H9 (cell line): ENCODE results near the gene HOGA1. TPM values are rescaled to one million over a fixed set of nuclear protein-coding genes. Genes with fewer than 3 reads are reported as not detected.

Experiments
- DNase-seq: peaks from one replicate; pipeline ENCODE4 v3.0.0-alpha.2; 2017
- H2AFZ ChIP-seq: one replicate; pipeline ENCODE4 v1.6.1; 2013; ENCODE audit warnings: mild to moderate bottlenecking, low read length, control low read depth, moderate library complexity
- H2AK5ac ChIP-seq: 2 replicates; pipeline ENCODE4 v1.6.1; 2013; ENCODE audit warnings: low read length, control low read depth, mixed read lengths; ENCODE audit not compliant: insufficient read length
- H2BK120ac ChIP-seq: one replicate; pipeline ENCODE4 v1.6.1; 2013; ENCODE audit warnings: low read depth, mild to moderate bottlenecking, low read length, control low read depth, inconsistent platforms; ENCODE audit not compliant: poor library complexity, severe bottlenecking
- H2BK12ac ChIP-seq: 2 replicates; pipeline ENCODE4 v1.6.1; 2013; ENCODE audit warnings: low read length, control low read depth, mixed read lengths, low read depth; ENCODE audit not compliant: insufficient read length
- H2BK15ac ChIP-seq: 2 replicates; pipeline ENCODE4 v1.6.1; 2013; ENCODE audit warnings: low read depth, low read length, control low read depth
- H2BK20ac ChIP-seq: one replicate; pipeline ENCODE4 v1.6.1; 2013; ENCODE audit warnings: low read depth, mild to moderate bottlenecking, low read length, control low read depth, inconsistent platforms; ENCODE audit not compliant: poor library complexity, severe bottlenecking
- H2BK5ac ChIP-seq: 2 replicates; pipeline ENCODE4 v1.6.1; 2013; ENCODE audit warnings: low read length, control low read depth, mixed read lengths; ENCODE audit not compliant: insufficient read length
- H3K14ac ChIP-seq: 2 replicates; pipeline ENCODE4 v1.6.1; 2013; ENCODE audit warnings: low read length, control low read depth; ENCODE audit not compliant: insufficient read depth
- H3K18ac ChIP-seq: 2 replicates; pipeline ENCODE4 v1.6.1; 2013; ENCODE audit warnings: low read depth, mild to moderate bottlenecking, mixed read lengths, low read length, control low read depth; ENCODE audit not compliant: insufficient read length
- H3K23ac ChIP-seq: 2 replicates; pipeline ENCODE4 v1.6.1; 2013; ENCODE audit warnings: low read length, control low read depth, mixed read lengths, low read depth; ENCODE audit not compliant: insufficient read length
- H3K23me2 ChIP-seq: 2 replicates; pipeline ENCODE4 v1.6.1; 2013; ENCODE audit warnings: low read depth, mild to moderate bottlenecking, mixed read lengths, low read length, control low read depth; ENCODE audit not compliant: insufficient read length, poor library complexity, severe bottlenecking
- H3K27ac ChIP-seq: 2 replicates; pipeline ENCODE4 v1.5.1; 2013; ENCODE audit warnings: low read length, control low read depth, mixed read lengths, low read depth; ENCODE audit not compliant: insufficient read length
- H3K27me3 ChIP-seq: 2 replicates; pipeline ENCODE4 v1.6.1; 2013; ENCODE audit warnings: low read length, control low read depth, inconsistent platforms; ENCODE audit not compliant: insufficient read depth
- H3K4ac ChIP-seq: 2 replicates; pipeline ENCODE4 v1.6.1; 2013; ENCODE audit warnings: low read depth, mild to moderate bottlenecking, control low read depth, inconsistent platforms, low read length, moderate library complexity
- H3K4me1 ChIP-seq: 2 replicates; pipeline ENCODE4 v1.6.1; 2013; ENCODE audit warnings: low read length, control low read depth, inconsistent platforms; ENCODE audit not compliant: insufficient read depth
- H3K4me2 ChIP-seq: 2 replicates; pipeline ENCODE4 v1.6.1; 2013; ENCODE audit warnings: low read length, control low read depth, mixed read lengths; ENCODE audit not compliant: insufficient read length, insufficient read depth
- H3K56ac ChIP-seq: 2 replicates; pipeline ENCODE4 v1.6.1; 2013; ENCODE audit warnings: low read depth, mild to moderate bottlenecking, mixed read lengths, low read length, control low read depth; ENCODE audit not compliant: insufficient read length
- H3K79me1 ChIP-seq: 2 replicates; pipeline ENCODE4 v1.6.1; 2013; ENCODE audit warnings: low read depth, mild to moderate bottlenecking, moderate library complexity, low read length, control low read depth, inconsistent platforms; ENCODE audit not compliant: insufficient read depth, poor library complexity, severe bottlenecking
- H3K79me2 ChIP-seq: 2 replicates; pipeline ENCODE4 v1.6.1; 2013; ENCODE audit warnings: low read length, control low read depth, inconsistent platforms; ENCODE audit not compliant: insufficient read depth
- H3K9ac ChIP-seq: 2 replicates; pipeline ENCODE4 v1.6.1; 2013; ENCODE audit warnings: low read length, control low read depth, mixed read lengths; ENCODE audit not compliant: insufficient read length; ENCODE audit errors: extremely low read depth
- H3K9me3 ChIP-seq: one replicate; pipeline ENCODE4 v1.6.1; 2013; ENCODE audit warnings: low read depth, low read length, inconsistent platforms; ENCODE audit not compliant: control insufficient read depth
- H3T11ph ChIP-seq: one replicate; pipeline ENCODE4 v1.6.1; 2013; ENCODE audit warnings: mild to moderate bottlenecking, low read length, control low read depth, inconsistent platforms
- H4K20me1 ChIP-seq: one replicate; pipeline ENCODE4 v1.6.1; 2013; ENCODE audit not compliant: control insufficient read depth, insufficient read length, insufficient read depth
- H4K5ac ChIP-seq: 2 replicates; pipeline ENCODE4 v1.6.1; 2013; ENCODE audit warnings: low read depth, mild to moderate bottlenecking, mixed read lengths, low read length, control low read depth; ENCODE audit not compliant: insufficient read length
- H4K8ac ChIP-seq: replicated peaks from 2 replicates; pipeline ENCODE4 v1.6.1; 2013; ENCODE audit warnings: low read length, control low read depth, mixed read lengths, low read depth; ENCODE audit not compliant: insufficient read length
- H4K91ac ChIP-seq: 2 replicates; pipeline ENCODE4 v1.6.1; 2013; ENCODE audit warnings: low read depth, mild to moderate bottlenecking, moderate library complexity, mixed read lengths, low read length, control low read depth; ENCODE audit not compliant: insufficient read length
- H3K27ac Mint-ChIP-seq, 3 experiments: 2 replicates in 2 of 3; 3 replicates in 1 of 3; pipeline ENCODE4 v1.8.0; 2020 to 2021; ENCODE audit warnings: mixed read lengths in 3 of 3, mild to moderate bottlenecking in 1 of 3, moderate library complexity in 1 of 3
- H3K27me3 Mint-ChIP-seq: 2 replicates; pipeline ENCODE4 v1.8.0; 2021; ENCODE audit warnings: low read depth, mild to moderate bottlenecking, moderate library complexity, mixed read lengths
- H3K36me3 Mint-ChIP-seq, 3 experiments: 2 replicates in 2 of 3; 3 replicates in 1 of 3; pipeline ENCODE4 v1.8.0; 2020 to 2021; ENCODE audit warnings: low read depth in 3 of 3, mixed read lengths in 3 of 3; ENCODE audit not compliant: insufficient read depth in 1 of 3
- H3K4me1 Mint-ChIP-seq, 2 experiments: 2 replicates each; pipeline ENCODE4 v1.8.0; 2020; ENCODE audit warnings: mixed read lengths in 2 of 2
- H3K4me3 Mint-ChIP-seq, 2 experiments: 2 replicates in 1 of 2; 3 replicates in 1 of 2; pipeline ENCODE4 v1.8.0; 2020 to 2021; ENCODE audit warnings: mild to moderate bottlenecking in 2 of 2, mixed read lengths in 2 of 2, moderate library complexity in 1 of 2
- H3K9me3 Mint-ChIP-seq, 2 experiments: 2 replicates in 1 of 2; 3 replicates in 1 of 2; pipeline ENCODE4 v1.8.0; 2020; ENCODE audit warnings: mild to moderate bottlenecking in 2 of 2, mixed read lengths in 2 of 2, moderate library complexity in 1 of 2
- WGBS: extraction: QIAGEN DNeasy Blood & Tissue Kit; methylation state at CpG from one replicate; pipeline ENCODE4 v1.1.7; 2013; ENCODE audit warnings: missing lambda C conversion rate, low lambda C conversion rate, mixed read lengths; ENCODE audit not compliant: insufficient read length; ENCODE audit errors: extremely low coverage; 5-methylcytosine and 5-hydroxymethylcytosine counted together
- total RNA-seq: library from RNA; stranded (reverse); gene quantifications from 2 replicates; pipeline ENCODE4 v1.2.1, GENCODE V29; 2021
- TF ChIP-seq, protein P1 (sequence below): fragments of 200-600 bp; sonication (generic); conservative IDR thresholded peaks from 3 replicates; pipeline ENCODE4 v1.8.0; 2021; ENCODE audit warnings: antibody characterized with exemption, mild to moderate bottlenecking

Gene HOGA1
- total RNA-seq, 1 experiment from 2014 or later = 0.79 TPM

DNA sequence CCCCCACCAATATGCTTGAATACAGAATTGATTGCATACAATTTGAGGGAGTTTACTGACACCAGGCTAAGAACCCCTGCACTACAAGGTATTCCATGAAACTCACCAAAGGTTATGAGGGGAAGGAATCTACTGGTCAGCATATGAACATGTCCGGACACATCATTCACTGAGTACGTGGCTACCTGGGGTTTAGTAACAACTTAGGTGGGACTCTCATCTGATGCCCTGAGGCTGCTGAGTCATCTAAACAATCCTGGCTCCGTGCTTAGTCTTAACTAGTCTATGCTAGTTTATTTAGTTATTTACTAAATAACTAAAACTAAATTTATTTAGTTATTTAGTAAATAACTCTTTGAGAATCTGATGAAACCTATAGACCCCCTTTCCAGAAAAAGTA is 67.6 kb downstream of the HOGA1 start:
- peaks cover 5% of the 10 kb centered on the region; the same call in 1 of the 2 replicates for H3K79me2 ChIP-seq
- TF ChIP-seq, protein P1, sequence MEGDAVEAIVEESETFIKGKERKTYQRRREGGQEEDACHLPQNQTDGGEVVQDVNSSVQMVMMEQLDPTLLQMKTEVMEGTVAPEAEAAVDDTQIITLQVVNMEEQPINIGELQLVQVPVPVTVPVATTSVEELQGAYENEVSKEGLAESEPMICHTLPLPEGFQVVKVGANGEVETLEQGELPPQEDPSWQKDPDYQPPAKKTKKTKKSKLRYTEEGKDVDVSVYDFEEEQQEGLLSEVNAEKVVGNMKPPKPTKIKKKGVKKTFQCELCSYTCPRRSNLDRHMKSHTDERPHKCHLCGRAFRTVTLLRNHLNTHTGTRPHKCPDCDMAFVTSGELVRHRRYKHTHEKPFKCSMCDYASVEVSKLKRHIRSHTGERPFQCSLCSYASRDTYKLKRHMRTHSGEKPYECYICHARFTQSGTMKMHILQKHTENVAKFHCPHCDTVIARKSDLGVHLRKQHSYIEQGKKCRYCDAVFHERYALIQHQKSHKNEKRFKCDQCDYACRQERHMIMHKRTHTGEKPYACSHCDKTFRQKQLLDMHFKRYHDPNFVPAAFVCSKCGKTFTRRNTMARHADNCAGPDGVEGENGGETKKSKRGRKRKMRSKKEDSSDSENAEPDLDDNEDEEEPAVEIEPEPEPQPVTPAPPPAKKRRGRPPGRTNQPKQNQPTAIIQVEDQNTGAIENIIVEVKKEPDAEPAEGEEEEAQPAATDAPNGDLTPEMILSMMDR = no peak
- WGBS = no CpG with 5 or more reads among the region's 3 CpGs
- no peak overlapping the region for H3K56ac ChIP-seq
- H4K8ac ChIP-seq = no peak overlapping the region
- H4K91ac ChIP-seq = no peak overlapping the region
- no peak overlapping the region for H2BK120ac ChIP-seq
- H3K9me3 ChIP-seq = no peaks in the 10 kb centered on the region
- no peak overlapping the region for H3K9ac ChIP-seq
- Mint-ChIP-seq H3K4me1 (peaks cover 28% of the 10 kb centered on the region in 2 experiments), H3K27ac (peak overlapping the region in 1 of 3 experiments; percentile 81; a peak in 3 of 7 replicates), H3K4me3 (no peak overlapping the region), H3K27me3 (no peaks in the 10 kb centered on the region; the same call in 1 of the 2 replicates), H3K36me3 (peaks cover 24 to 57% (median 55%) of the 10 kb centered on the region in 3 experiments; a peak in 6 of 7 replicates), H3K9me3 (no peaks in the 10 kb centered on the region)
- no peak overlapping the region for H2AK5ac ChIP-seq
- H2BK20ac ChIP-seq = no peak overlapping the region
- no peak overlapping the region for H3K4ac ChIP-seq
- no peak overlapping the region for H3K4me2 ChIP-seq
- no peak overlapping the region for H3K18ac ChIP-seq
- no peak for DNase-seq
- H3K23ac ChIP-seq = no peak overlapping the region
- no peak overlapping the region for H3K27ac ChIP-seq
- H2AFZ ChIP-seq = no peak overlapping the region
- H3T11ph ChIP-seq = no peak overlapping the region
- no peaks in the 10 kb centered on the region for H3K79me1 ChIP-seq
- no peaks in the 10 kb centered on the region for H4K20me1 ChIP-seq
- H2BK15ac ChIP-seq = no peak overlapping the region
- H2BK5ac ChIP-seq = no peak overlapping the region
- H3K27me3 ChIP-seq = no peaks in the 10 kb centered on the region
- no peak overlapping the region for H3K14ac ChIP-seq
- H2BK12ac ChIP-seq = no peak overlapping the region
- no peak overlapping the region for H4K5ac ChIP-seq
- peaks cover 3% of the 10 kb centered on the region for H3K23me2 ChIP-seq
- H3K4me1 ChIP-seq = peaks cover 5% of the 10 kb centered on the region; the same call in 1 of the 2 replicates
